Measurements from ENCODE around the gene USP53.
"Not testable (repeated sequence)": the region's sequence is repeated elsewhere in the genome, so short reads cannot be mapped to it uniquely, and the experiment has no call there.

The USP53 gene

DNA sequence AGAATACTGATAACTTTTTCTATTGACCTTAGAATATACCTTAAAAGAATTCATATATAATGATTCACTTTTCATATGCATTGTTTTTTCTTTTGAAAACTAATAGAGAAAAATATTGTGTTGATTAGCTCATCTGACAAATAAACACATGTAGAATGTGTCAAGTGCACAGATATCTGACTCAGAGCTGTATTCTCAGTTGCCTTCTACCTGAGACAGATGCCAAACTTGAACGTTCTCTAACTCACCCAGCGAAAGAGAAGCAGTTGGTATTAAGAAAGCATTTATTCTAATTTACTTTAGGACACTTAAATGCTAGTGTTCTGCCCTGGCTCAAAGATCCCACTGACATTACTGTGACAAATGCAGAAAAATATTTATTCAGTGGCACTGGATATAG, 28.1 kb downstream of the USP53 start:
- Histone ChIP-seq H3K27ac (ENCODE audit: low read depth, low read length) (no peak overlapping the region), H3K27me3 (ENCODE audit: insufficient read depth, low read length) (no peaks in the 10 kb centered on the region), H3K9ac (ENCODE audit: low read depth, low read length) (no peak overlapping the region), H3K36me3 (ENCODE audit: insufficient read depth, low read length) (peaks cover 28% of the 10 kb centered on the region), H3K4me3 (ENCODE audit: low read length) (no peak overlapping the region), H3K9me3 (ENCODE audit: insufficient read depth, low read depth, low read length) (no peaks in the 10 kb centered on the region), H3K4me1 (ENCODE audit: insufficient read depth, low read length) (peaks cover 18% of the 10 kb centered on the region; the same call in 1 of the 2 replicates)
- 100% methylated on average over 1 of the region's 2 CpGs for WGBS

DNA sequence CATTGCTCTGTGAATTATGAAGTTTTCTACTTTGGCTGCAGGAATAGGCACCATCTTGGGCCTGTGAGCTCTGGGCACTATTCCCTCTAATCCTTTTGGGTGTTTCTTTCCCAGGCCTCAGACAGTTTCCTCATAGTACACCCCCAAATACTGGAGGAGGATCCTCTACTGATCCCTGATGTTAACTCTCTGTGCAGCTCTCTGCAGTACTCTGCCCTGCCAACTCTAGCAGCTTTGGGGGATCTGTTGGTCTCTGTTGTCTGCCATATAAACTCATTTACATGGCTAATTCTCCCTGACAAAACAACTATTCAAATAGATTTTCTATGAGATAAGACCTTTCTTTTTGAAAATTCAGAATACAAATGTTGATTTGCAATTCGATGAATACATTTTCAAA, 29.9 kb downstream of the USP53 start:
- no CpG with 5 or more reads among the region's 1 CpG for WGBS
- no peaks in the 10 kb centered on the region for H3K9me3 ChIP-seq (ENCODE audit: insufficient read depth, low read depth, low read length)

DNA sequence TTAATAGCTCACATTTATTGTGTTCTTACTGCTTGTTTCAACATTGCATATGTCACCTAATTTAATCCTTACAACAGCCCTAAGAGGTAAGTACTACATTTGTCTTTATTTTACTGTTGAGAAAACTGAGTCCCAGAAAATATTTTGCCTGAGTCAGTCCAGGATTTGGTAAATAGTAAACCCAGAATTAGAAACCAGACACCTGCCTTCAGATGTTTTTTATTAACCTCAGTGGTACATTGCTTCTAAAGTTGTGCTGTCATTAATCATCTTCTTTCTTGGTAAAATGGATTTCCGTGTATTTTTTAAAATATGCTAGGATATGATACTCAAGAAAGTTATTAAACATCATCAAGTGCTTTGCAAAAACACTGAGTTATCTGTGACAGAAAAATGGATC, 31.4 kb downstream of the USP53 start:
- Histone ChIP-seq H3K4me3 (ENCODE audit: low read length) (no peak overlapping the region), H3K27ac (ENCODE audit: low read depth, low read length) (no peak overlapping the region), H3K27me3 (ENCODE audit: insufficient read depth, low read length) (no peaks in the 10 kb centered on the region), H3K4me1 (ENCODE audit: insufficient read depth, low read length) (peaks cover 18% of the 10 kb centered on the region), H3K36me3 (ENCODE audit: insufficient read depth, low read length) (peaks cover 42% of the 10 kb centered on the region), H3K9me3 (ENCODE audit: insufficient read depth, low read depth, low read length) (no peaks in the 10 kb centered on the region), H3K9ac (ENCODE audit: low read depth, low read length) (no peak overlapping the region)
- 100% methylated on average over 1 of the region's 1 CpG for WGBS

More for the DNA sequence above, 29.9 kb downstream of the USP53 start:
- Histone ChIP-seq H3K9ac (ENCODE audit: low read depth, low read length) (no peak overlapping the region), H3K36me3 (ENCODE audit: insufficient read depth, low read length) (peaks cover 34% of the 10 kb centered on the region), H3K4me3 (ENCODE audit: low read length) (no peak overlapping the region), H3K4me1 (ENCODE audit: insufficient read depth, low read length) (peaks cover 24% of the 10 kb centered on the region), H3K27me3 (ENCODE audit: insufficient read depth, low read length) (no peaks in the 10 kb centered on the region), H3K27ac (ENCODE audit: low read depth, low read length) (no peak overlapping the region)

DNA sequence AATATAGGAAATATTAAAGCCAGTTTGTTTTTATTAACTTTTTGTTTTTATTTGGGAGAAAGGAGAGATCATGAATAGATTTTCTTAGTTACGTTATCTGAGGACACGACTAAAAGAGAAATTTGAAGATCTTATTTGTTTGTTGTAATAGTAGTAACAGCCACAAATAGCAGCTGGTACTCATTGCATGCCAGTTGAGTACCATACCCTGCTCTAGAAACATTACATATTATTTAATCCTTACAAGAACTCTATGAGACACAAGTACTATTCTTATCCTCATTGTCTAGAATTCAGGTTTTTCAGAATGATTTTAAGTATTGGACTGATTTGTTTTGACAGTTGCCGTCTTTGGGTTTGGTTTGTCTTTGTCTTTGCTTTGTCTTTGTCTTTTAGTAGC, 31.8 kb downstream of the USP53 start:
- Histone ChIP-seq H3K27ac (ENCODE audit: low read depth, low read length) (no peak overlapping the region), H3K27me3 (ENCODE audit: insufficient read depth, low read length) (no peaks in the 10 kb centered on the region), H3K36me3 (ENCODE audit: insufficient read depth, low read length) (peaks cover 44% of the 10 kb centered on the region), H3K4me3 (ENCODE audit: low read length) (no peak overlapping the region), H3K4me1 (ENCODE audit: insufficient read depth, low read length) (peaks cover 18% of the 10 kb centered on the region), H3K9ac (ENCODE audit: low read depth, low read length) (no peak overlapping the region), H3K9me3 (ENCODE audit: insufficient read depth, low read depth, low read length) (no peaks in the 10 kb centered on the region)
- WGBS = 96% methylated on average over 3 of the region's 3 CpGs

GRCh38 chr4:119244832-119245231, 32.3 kb downstream of the USP53 start:
- Histone ChIP-seq H3K9me3 (ENCODE audit: insufficient read depth, low read depth, low read length) (no peaks in the 10 kb centered on the region), H3K9ac (ENCODE audit: low read depth, low read length) (no peak overlapping the region), H3K4me1 (ENCODE audit: insufficient read depth, low read length) (peaks cover 18% of the 10 kb centered on the region), H3K4me3 (ENCODE audit: low read length) (no peak overlapping the region), H3K36me3 (ENCODE audit: insufficient read depth, low read length) (peaks cover 41% of the 10 kb centered on the region), H3K27me3 (ENCODE audit: insufficient read depth, low read length) (no peaks in the 10 kb centered on the region), H3K27ac (ENCODE audit: low read depth, low read length) (no peak overlapping the region)

DNA sequence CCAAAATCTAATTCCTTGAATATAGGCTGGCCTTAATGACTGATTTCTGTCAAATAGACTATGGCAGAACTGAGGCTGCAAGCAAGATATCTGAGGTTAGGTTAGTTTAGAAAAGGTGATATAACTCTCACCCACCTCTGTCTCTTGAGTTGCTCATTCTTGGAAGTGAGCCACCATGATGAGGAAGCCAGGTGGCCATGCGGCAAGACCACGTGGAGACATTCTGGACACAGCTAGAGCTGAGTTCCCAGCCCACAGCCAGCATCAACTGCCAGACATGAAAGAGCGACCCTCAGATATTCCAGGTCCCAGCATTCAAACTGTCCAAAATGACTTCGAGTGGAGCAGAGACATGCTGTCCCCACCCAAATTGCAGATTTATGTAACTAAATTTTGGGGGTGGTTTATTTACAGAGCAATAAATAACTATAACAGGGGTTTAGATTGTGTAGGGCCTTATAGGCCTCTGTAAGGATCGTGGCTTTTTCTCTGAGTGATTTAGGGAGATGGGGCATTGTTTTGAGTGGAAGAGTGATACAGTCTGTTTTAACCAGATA, 33.7 kb downstream of the USP53 start:
- H3K9ac ChIP-seq (ENCODE audit: low read depth, low read length) = no peak overlapping the region
- WGBS = 81% methylated on average over 5 of the region's 5 CpGs

DNA sequence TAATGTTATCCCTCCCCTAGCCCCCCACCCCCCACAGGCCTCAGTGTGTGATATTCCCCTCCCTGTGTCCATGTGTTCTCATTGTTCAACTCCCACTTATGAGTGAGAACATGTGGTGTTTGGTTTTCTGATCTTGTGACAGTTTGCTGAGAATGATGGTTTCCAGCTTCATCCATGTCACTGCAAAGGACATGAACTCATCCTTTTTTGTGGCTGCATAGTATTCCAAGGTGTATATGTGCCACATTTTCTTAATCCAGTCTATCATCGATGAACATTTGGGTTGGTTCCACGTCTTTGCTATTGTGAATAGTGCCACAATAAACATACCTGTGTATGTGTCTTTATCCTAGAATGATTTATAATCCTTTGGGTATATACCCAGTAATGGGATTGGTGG, 38.5 kb downstream of the USP53 start:
- not testable (repeated sequence) for H3K27ac ChIP-seq (ENCODE audit: low read depth, low read length); H3K4me1 ChIP-seq (ENCODE audit: insufficient read depth, low read length); H3K9me3 ChIP-seq (ENCODE audit: insufficient read depth, low read depth, low read length); H3K27me3 ChIP-seq (ENCODE audit: insufficient read depth, low read length); H3K4me3 ChIP-seq (ENCODE audit: low read length); H3K9ac ChIP-seq (ENCODE audit: low read depth, low read length)
- WGBS = 92% methylated on average over 2 of the region's 2 CpGs
- peaks cover 46% of the 10 kb centered on the region for H3K36me3 ChIP-seq (ENCODE audit: insufficient read depth, low read length)

More for the DNA sequence above, 33.7 kb downstream of the USP53 start:
- Histone ChIP-seq H3K4me1 (ENCODE audit: insufficient read depth, low read length) (peaks cover 11% of the 10 kb centered on the region; the same call in 1 of the 2 replicates), H3K36me3 (ENCODE audit: insufficient read depth, low read length) (peaks cover 52% of the 10 kb centered on the region), H3K27me3 (ENCODE audit: insufficient read depth, low read length) (no peaks in the 10 kb centered on the region), H3K4me3 (ENCODE audit: low read length) (no peak overlapping the region), H3K9me3 (ENCODE audit: insufficient read depth, low read depth, low read length) (no peaks in the 10 kb centered on the region), H3K27ac (ENCODE audit: low read depth, low read length) (no peak overlapping the region)

GRCh38 chr4:119255223-119255622, 42.7 kb downstream of the USP53 start:
- 74% methylated on average over 10 of the region's 10 CpGs for WGBS
- H3K36me3 ChIP-seq (ENCODE audit: insufficient read depth, low read length) = peaks cover 53% of the 10 kb centered on the region
- H3K27me3 ChIP-seq (ENCODE audit: insufficient read depth, low read length); H3K9ac ChIP-seq (ENCODE audit: low read depth, low read length); H3K27ac ChIP-seq (ENCODE audit: low read depth, low read length); H3K9me3 ChIP-seq (ENCODE audit: insufficient read depth, low read depth, low read length); H3K4me3 ChIP-seq (ENCODE audit: low read length); H3K4me1 ChIP-seq (ENCODE audit: insufficient read depth, low read length): not testable (repeated sequence)

GRCh38 chr4:119260528-119260927, 48.0 kb downstream of the USP53 start:
- no peak overlapping the region for H3K4me3 ChIP-seq (ENCODE audit: low read length)
- H3K9ac ChIP-seq (ENCODE audit: low read depth, low read length) = no peak overlapping the region
- H3K4me1 ChIP-seq (ENCODE audit: insufficient read depth, low read length) = no peaks in the 10 kb centered on the region
- H3K27ac ChIP-seq (ENCODE audit: low read depth, low read length) = no peak overlapping the region
- peaks cover 84% of the 10 kb centered on the region for H3K36me3 ChIP-seq (ENCODE audit: insufficient read depth, low read length)
- 93% methylated on average over 6 of the region's 6 CpGs for WGBS
- no peaks in the 10 kb centered on the region for H3K9me3 ChIP-seq (ENCODE audit: insufficient read depth, low read depth, low read length)
- no peaks in the 10 kb centered on the region for H3K27me3 ChIP-seq (ENCODE audit: insufficient read depth, low read length)

DNA sequence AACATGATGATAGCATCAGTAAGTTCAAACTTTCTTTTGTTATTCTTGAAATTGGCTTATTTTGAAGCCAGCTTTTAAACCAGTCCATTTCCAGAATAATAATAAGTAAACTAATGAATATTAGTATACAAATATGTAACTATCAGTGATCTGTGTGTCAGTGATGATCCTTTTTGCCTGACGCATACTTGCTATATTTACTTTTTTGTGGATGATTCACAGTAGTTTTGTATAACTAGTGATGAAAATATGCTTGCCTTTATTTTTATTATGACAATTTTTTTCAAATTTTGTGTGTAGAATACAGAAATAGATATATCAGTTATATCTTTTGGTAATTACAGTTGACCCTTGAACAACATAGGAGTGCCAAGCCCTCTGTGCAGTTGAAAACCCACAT, 49.5 kb downstream of the USP53 start:
- no peak overlapping the region for H3K27ac ChIP-seq (ENCODE audit: low read depth, low read length)
- no peak overlapping the region for H3K4me3 ChIP-seq (ENCODE audit: low read length)
- no peak overlapping the region for H3K9ac ChIP-seq (ENCODE audit: low read depth, low read length)
- H3K4me1 ChIP-seq (ENCODE audit: insufficient read depth, low read length) = no peaks in the 10 kb centered on the region
- no peaks in the 10 kb centered on the region for H3K27me3 ChIP-seq (ENCODE audit: insufficient read depth, low read length)
- H3K36me3 ChIP-seq (ENCODE audit: insufficient read depth, low read length) = peaks cover 78% of the 10 kb centered on the region
- H3K9me3 ChIP-seq (ENCODE audit: insufficient read depth, low read depth, low read length) = no peaks in the 10 kb centered on the region
- WGBS = 92% methylated on average over 1 of the region's 1 CpG

DNA sequence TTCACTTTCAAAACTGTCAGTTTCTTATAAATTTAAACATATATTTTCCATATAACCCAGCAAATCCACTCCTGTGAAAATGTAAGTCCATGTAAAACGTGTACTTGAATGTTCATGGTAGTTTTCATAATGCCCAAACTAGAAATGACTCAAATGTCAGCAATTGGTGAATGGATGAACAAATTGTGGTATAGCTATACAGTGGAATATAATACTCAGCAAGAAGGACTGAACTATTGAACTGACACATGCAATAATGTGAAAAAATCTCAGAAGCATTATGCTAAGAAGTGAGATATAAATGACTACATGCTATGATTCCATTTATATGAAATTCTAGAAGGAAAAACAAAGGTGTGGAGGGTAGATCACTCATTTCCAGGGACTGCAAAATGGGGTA, 52.2 kb downstream of the USP53 start:
- 84% methylated on average over 1 of the region's 1 CpG for WGBS
- no peak overlapping the region for H3K4me3 ChIP-seq (ENCODE audit: low read length)
- H3K27ac ChIP-seq (ENCODE audit: low read depth, low read length) = no peak overlapping the region
- H3K36me3 ChIP-seq (ENCODE audit: insufficient read depth, low read length) = peaks cover 77% of the 10 kb centered on the region
- H3K9ac ChIP-seq (ENCODE audit: low read depth, low read length) = no peak overlapping the region
- H3K4me1 ChIP-seq (ENCODE audit: insufficient read depth, low read length) = no peaks in the 10 kb centered on the region
- no peaks in the 10 kb centered on the region for H3K9me3 ChIP-seq (ENCODE audit: insufficient read depth, low read depth, low read length)
- no peaks in the 10 kb centered on the region for H3K27me3 ChIP-seq (ENCODE audit: insufficient read depth, low read length)

GRCh38 chr4:119266153-119266552, 53.6 kb downstream of the USP53 start:
- Histone ChIP-seq H3K27ac (ENCODE audit: low read depth, low read length) (no peak overlapping the region), H3K4me3 (ENCODE audit: low read length) (no peak overlapping the region), H3K27me3 (ENCODE audit: insufficient read depth, low read length) (no peaks in the 10 kb centered on the region), H3K9me3 (ENCODE audit: insufficient read depth, low read depth, low read length) (no peaks in the 10 kb centered on the region), H3K36me3 (ENCODE audit: insufficient read depth, low read length) (peaks cover 77% of the 10 kb centered on the region), H3K4me1 (ENCODE audit: insufficient read depth, low read length) (no peaks in the 10 kb centered on the region), H3K9ac (ENCODE audit: low read depth, low read length) (no peak overlapping the region)
- 94% methylated on average over 4 of the region's 4 CpGs for WGBS

Measured in HUES64 (cell line).